GM12878 (cell line): ENCODE results near the gene ENOX1. TPM values are rescaled to one million over a fixed set of nuclear protein-coding genes. Genes with fewer than 3 reads are reported as not detected.

Experiments
- BCL11A ChIP-seq: IDR thresholded peaks from 2 replicates; pipeline ENCODE4 v1.6.1; 2011; ENCODE audit warnings: low read depth, low read length
- BCL3 ChIP-seq: IDR thresholded peaks from 2 replicates; pipeline ENCODE4 v1.6.1; 2011; ENCODE audit warnings: borderline replicate concordance, low read depth, mild to moderate bottlenecking, moderate library complexity, low read length; ENCODE audit not compliant: insufficient read depth, poor library complexity, severe bottlenecking
- CBFB ChIP-seq: IDR thresholded peaks from 2 replicates; pipeline ENCODE4 v1.6.1; 2016; ENCODE audit warnings: antibody characterized with exemption, low read depth
- CBX3 ChIP-seq: fragments of 200-600 bp; sonication (generic); IDR thresholded peaks from 2 replicates; pipeline ENCODE4 v1.6.1; 2016; ENCODE audit warnings: low read depth, borderline replicate concordance
- CHD4 ChIP-seq: fragments of 200-600 bp; sonication (generic); IDR thresholded peaks from 2 replicates; pipeline ENCODE4 v1.6.1; 2016; ENCODE audit warnings: mild to moderate bottlenecking
- CTCF ChIP-seq, 3 experiments: IDR thresholded peaks in 2 of 3; conservative IDR thresholded peaks in 1 of 3; 2 replicates each; pipeline ENCODE4 v1.5.1; 2011; ENCODE audit warnings: low read depth in 3 of 3, low read length in 3 of 3, mild to moderate bottlenecking in 3 of 3, control low read depth in 2 of 3, moderate library complexity in 2 of 3, inconsistent platforms in 1 of 3, mixed read lengths in 1 of 3; ENCODE audit not compliant: control insufficient read depth in 2 of 3, insufficient read depth in 1 of 3; ENCODE audit errors: extremely low read depth in 1 of 3
- EED ChIP-seq: sonication (generic); IDR thresholded peaks from 2 replicates; pipeline ENCODE4 v1.6.1; 2016; ENCODE audit warnings: antibody characterized with exemption, low read depth
- ELK1 ChIP-seq: IDR thresholded peaks from 2 replicates; pipeline ENCODE4 v1.6.1; 2012; ENCODE audit warnings: low read depth, low read length, improper control_type of control experiment
- HCFC1 ChIP-seq: fragments of 150-350 bp; IDR thresholded peaks from 2 replicates; pipeline ENCODE4 v1.6.1; 2014; ENCODE audit warnings: low read length
- KLF5 ChIP-seq: fragments of 450-650 bp; IDR thresholded peaks from 2 replicates; pipeline ENCODE4 v1.6.1; 2014; ENCODE audit warnings: mild to moderate bottlenecking; ENCODE audit not compliant: partially characterized antibody
- MEF2B ChIP-seq: fragments of 450-650 bp; IDR thresholded peaks from 2 replicates; pipeline ENCODE4 v1.6.1; 2018; ENCODE audit warnings: mild to moderate bottlenecking, moderate library complexity; ENCODE audit not compliant: partially characterized antibody, poor library complexity, severe bottlenecking
- NRF1 ChIP-seq: conservative IDR thresholded peaks from 2 replicates; pipeline ENCODE4 v1.6.1; 2011; ENCODE audit warnings: mild to moderate bottlenecking, low read depth, low read length, improper control_type of control experiment
- POLR2AphosphoS2 ChIP-seq: IDR thresholded peaks from 2 replicates; pipeline ENCODE4 v1.6.1; 2011; ENCODE audit warnings: low read depth, mild to moderate bottlenecking, low read length, improper control_type of control experiment, moderate library complexity
- SMAD5 ChIP-seq: IDR thresholded peaks from 2 replicates; pipeline ENCODE4 v1.6.1; 2016; ENCODE audit warnings: antibody characterized with exemption, low read depth
- SREBF1 ChIP-seq: IDR thresholded peaks from 2 replicates; pipeline ENCODE4 v1.6.1; 2012; ENCODE audit warnings: mild to moderate bottlenecking, low read length
- TCF3 ChIP-seq: IDR thresholded peaks from 2 replicates; pipeline ENCODE4 v1.6.1; 2012; ENCODE audit warnings: low read depth, mild to moderate bottlenecking, low read length, borderline replicate concordance; ENCODE audit not compliant: insufficient read depth
- USF2 ChIP-seq: IDR thresholded peaks from 2 replicates; pipeline ENCODE4 v1.6.1; 2011; ENCODE audit warnings: low read depth, low read length, improper control_type of control experiment, borderline replicate concordance
- ZNF207 ChIP-seq: fragments of 450-650 bp; IDR thresholded peaks from 2 replicates; pipeline ENCODE4 v1.6.1; 2014; ENCODE audit warnings: antibody characterized with exemption, mild to moderate bottlenecking, borderline replicate concordance
- ZNF384 ChIP-seq: IDR thresholded peaks from 2 replicates; pipeline ENCODE4 v1.6.1; 2012; ENCODE audit warnings: low read depth, mild to moderate bottlenecking, low read length, improper control_type of control experiment, borderline replicate concordance
- ZNF622 ChIP-seq: fragments of 450-650 bp; IDR thresholded peaks from 2 replicates; pipeline ENCODE4 v1.6.1; 2017; ENCODE audit warnings: mild to moderate bottlenecking, inconsistent platforms
- polyA plus RNA-seq, 11 experiments: library from polyadenylated mRNA; depleted of rRNA in 4 of 11; unstranded in 6 of 11; stranded (reverse) in 5 of 11; fragments of >200 nt; fragmentation: Nextera tagmentation in 4 of 11; fragmentation: Illumina TruSeq in 1 of 11; extraction: Ambion mirVana in 4 of 11; extraction: Trizol in 1 of 11; gene quantifications; 1 replicate in 1 of 11; 2 replicates in 10 of 11; pipeline versions ENCODE4 v1.2.1 to v1.2.3, GENCODE V29; 2011 to 2016; ENCODE audit warnings: inconsistent platforms in 2 of 11, missing spikeins in 2 of 11, low read depth in 1 of 11
- total RNA-seq, 4 experiments: library from RNA; depleted of rRNA in 3 of 4; stranded (reverse); fragments of >200 nt in 3 of 4; fragmentation: Illumina TruSeq in 1 of 4; extraction: Trizol in 1 of 4; gene quantifications; 2 replicates each; pipeline versions ENCODE4 v1.2.1 to v1.2.3, GENCODE V29; 2013 to 2021
- TF ChIP-seq, protein P1 (sequence below): fragments of 150-350 bp; IDR thresholded peaks from 2 replicates; pipeline ENCODE4 v1.6.1; 2014; ENCODE audit warnings: mild to moderate bottlenecking, low read depth, low read length
- TF ChIP-seq, protein P2 (sequence below): fragments of 450-650 bp; IDR thresholded peaks from 2 replicates; pipeline ENCODE4 v1.6.1; 2018; ENCODE audit warnings: borderline replicate concordance, mild to moderate bottlenecking; ENCODE audit not compliant: partially characterized antibody

Gene ENOX1
- total and polyA plus RNA-seq, 10 of the 15 experiments (the other 5 are each of a cell fraction or from before 2014, with no cell fraction given) = 0.11 to 0.26 (median 0.15) TPM

- TF ChIP-seq CHD4 (no peak), MEF2B (peak; percentile 64), ZNF622 (no peak), ZNF207 (no peak), EED (no peak), BCL11A (0 out of 2 replicates have a peak, but pooled peaks have one; percentile 21), ELK1 (no peak), KLF5 (no peak), POLR2AphosphoS2 (no peak), ZNF384 (no peak), CTCF (IDR thresholded peaks at IDR 0.05 in 2 of 3, conservative IDR thresholded peaks at IDR 0.05 in 1 of 3; ENCODE audit: control insufficient read depth in 2 of 3, extremely low read depth in 1 of 3, insufficient read depth in 1 of 3, low read depth in 3 of 3, low read length in 3 of 3) (no peak), CBX3 (no peak), CBFB (no peak), SREBF1 (no peak), USF2 (no peak), TCF3 (no peak), NRF1 (no peak), HCFC1 (no peak), BCL3 (no peak), SMAD5 (no peak)
- TF ChIP-seq, protein P1, sequence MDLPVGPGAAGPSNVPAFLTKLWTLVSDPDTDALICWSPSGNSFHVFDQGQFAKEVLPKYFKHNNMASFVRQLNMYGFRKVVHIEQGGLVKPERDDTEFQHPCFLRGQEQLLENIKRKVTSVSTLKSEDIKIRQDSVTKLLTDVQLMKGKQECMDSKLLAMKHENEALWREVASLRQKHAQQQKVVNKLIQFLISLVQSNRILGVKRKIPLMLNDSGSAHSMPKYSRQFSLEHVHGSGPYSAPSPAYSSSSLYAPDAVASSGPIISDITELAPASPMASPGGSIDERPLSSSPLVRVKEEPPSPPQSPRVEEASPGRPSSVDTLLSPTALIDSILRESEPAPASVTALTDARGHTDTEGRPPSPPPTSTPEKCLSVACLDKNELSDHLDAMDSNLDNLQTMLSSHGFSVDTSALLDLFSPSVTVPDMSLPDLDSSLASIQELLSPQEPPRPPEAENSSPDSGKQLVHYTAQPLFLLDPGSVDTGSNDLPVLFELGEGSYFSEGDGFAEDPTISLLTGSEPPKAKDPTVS = no peak
- TF ChIP-seq, protein P2, sequence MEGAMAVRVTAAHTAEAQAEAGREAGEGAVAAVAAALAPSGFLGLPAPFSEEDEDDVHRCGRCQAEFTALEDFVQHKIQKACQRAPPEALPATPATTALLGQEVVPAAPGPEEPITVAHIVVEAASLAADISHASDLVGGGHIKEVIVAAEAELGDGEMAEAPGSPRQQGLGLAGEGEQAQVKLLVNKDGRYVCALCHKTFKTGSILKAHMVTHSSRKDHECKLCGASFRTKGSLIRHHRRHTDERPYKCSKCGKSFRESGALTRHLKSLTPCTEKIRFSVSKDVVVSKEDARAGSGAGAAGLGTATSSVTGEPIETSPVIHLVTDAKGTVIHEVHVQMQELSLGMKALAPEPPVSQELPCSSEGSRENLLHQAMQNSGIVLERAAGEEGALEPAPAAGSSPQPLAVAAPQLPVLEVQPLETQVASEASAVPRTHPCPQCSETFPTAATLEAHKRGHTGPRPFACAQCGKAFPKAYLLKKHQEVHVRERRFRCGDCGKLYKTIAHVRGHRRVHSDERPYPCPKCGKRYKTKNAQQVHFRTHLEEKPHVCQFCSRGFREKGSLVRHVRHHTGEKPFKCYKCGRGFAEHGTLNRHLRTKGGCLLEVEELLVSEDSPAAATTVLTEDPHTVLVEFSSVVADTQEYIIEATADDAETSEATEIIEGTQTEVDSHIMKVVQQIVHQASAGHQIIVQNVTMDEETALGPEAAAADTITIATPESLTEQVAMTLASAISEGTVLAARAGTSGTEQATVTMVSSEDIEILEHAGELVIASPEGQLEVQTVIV = no peak
Observed at GRCh38 chr13:43676320-43676719, 110.5 kb downstream of the ENOX1 start (continued).
